ENCODE data around the gene BRICD5.

Gene BRICD5

GRCh38 chr16:2238150-2238837 lies 27.6 kb upstream of the BRICD5 start:
- Histone ChIP-seq H3K4me2 (ENCODE audit: low read length) (no peak overlapping the region), H3K79me2 (no peaks in the 10 kb centered on the region), H2AFZ (no peak overlapping the region), H3K9ac (no peak overlapping the region), H3K27ac (no peak overlapping the region), H3K27me3 (ENCODE audit: control insufficient read depth, insufficient read depth, low read length) (no peaks in the 10 kb centered on the region), H3K4me3 (ENCODE audit: low read depth, low read length) (no peak overlapping the region), H3K4me1 (no peaks in the 10 kb centered on the region), H3K9me3 (ENCODE audit: control insufficient read depth, low read length) (no peaks in the 10 kb centered on the region), H3K36me3 (ENCODE audit: control insufficient read depth, insufficient read depth, low read length) (no peaks in the 10 kb centered on the region)
- no peak for TF ChIP-seq CTCF (IDR thresholded peaks at IDR 0.05)

DNA sequence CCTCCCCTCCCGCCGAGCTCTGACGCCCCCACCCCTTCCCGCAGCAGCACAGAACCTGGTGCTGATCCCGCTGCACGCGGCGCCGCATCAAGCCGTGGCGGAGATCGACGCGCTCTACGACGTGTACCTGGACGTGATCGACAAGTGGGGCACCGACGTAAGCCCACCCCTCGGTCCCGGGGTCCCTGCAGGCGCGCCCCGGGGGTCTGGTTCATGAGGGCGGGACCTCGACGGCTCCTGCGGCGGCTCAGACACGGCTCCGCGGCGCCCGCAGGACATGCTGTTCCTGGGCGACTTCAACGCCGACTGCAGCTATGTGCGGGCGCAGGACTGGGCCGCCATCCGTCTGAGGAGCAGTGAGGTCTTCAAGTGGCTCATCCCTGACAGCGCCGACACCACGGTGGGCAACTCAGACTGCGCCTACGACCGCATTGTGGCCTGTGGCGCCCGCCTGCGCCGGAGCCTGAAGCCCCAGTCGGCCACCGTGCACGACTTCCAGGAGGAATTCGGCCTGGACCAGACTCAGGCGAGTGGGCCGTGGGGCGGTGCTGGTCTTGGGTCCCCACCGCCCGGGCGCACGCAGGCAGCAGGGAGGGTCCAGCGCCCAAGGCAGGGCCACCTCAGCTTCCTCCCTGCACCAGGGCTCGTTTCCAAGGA lies 27.0 kb upstream of the BRICD5 start:
- H3K9ac ChIP-seq, result no peak overlapping the region
- no peak overlapping the region for H3K4me2 ChIP-seq (ENCODE audit: low read length)
- no peak overlapping the region for H2AFZ ChIP-seq
- no peaks in the 10 kb centered on the region for H3K27me3 ChIP-seq (ENCODE audit: control insufficient read depth, insufficient read depth, low read length)
- H3K4me3 ChIP-seq (ENCODE audit: low read depth, low read length), result no peak overlapping the region
- no peaks in the 10 kb centered on the region for H3K36me3 ChIP-seq (ENCODE audit: control insufficient read depth, insufficient read depth, low read length)
- no peaks in the 10 kb centered on the region for H3K4me1 ChIP-seq
- H3K9me3 ChIP-seq (ENCODE audit: control insufficient read depth, low read length), result no peaks in the 10 kb centered on the region
- TF ChIP-seq CTCF (IDR thresholded peaks at IDR 0.05), result no peak
- H3K79me2 ChIP-seq, result no peaks in the 10 kb centered on the region
- H3K27ac ChIP-seq, result no peak overlapping the region

GRCh38 chr16:2237102-2237482 lies 26.4 kb upstream of the BRICD5 start:
- H3K27me3 ChIP-seq (ENCODE audit: control insufficient read depth, insufficient read depth, low read length), result no peaks in the 10 kb centered on the region
- H3K79me2 ChIP-seq, result no peaks in the 10 kb centered on the region
- no peak overlapping the region for H3K27ac ChIP-seq
- no peaks in the 10 kb centered on the region for H3K36me3 ChIP-seq (ENCODE audit: control insufficient read depth, insufficient read depth, low read length)
- no peak for TF ChIP-seq CTCF (IDR thresholded peaks at IDR 0.05)
- no peak overlapping the region for H2AFZ ChIP-seq
- H3K9me3 ChIP-seq (ENCODE audit: control insufficient read depth, low read length), result no peaks in the 10 kb centered on the region
- no peaks in the 10 kb centered on the region for H3K4me1 ChIP-seq
- H3K9ac ChIP-seq, result no peak overlapping the region
- H3K4me3 ChIP-seq (ENCODE audit: low read depth, low read length), result no peak overlapping the region
- H3K4me2 ChIP-seq (ENCODE audit: low read length), result peak overlapping the region; percentile 47

- Histone ChIP-seq H3K9ac (no peak within 1 kb of the TSS), H3K4me3 (ENCODE audit: low read depth, low read length) (no peak within 1 kb of the TSS)
These were observed 25.9 kb upstream of the BRICD5 start, which contains the start of gene DNASE1L2 for GRCh38 chr16:2236337-2237101. DNASE1L2 (plus strand) TSS chr16:2236444; CDS start chr16:2236817, 373 bp downstream.

More at GRCh38 chr16:2236337-2237101, 25.9 kb upstream of the BRICD5 start, which contains the start of gene DNASE1L2:
- Histone ChIP-seq H2AFZ (no peak within 1 kb of the TSS), H3K27me3 (ENCODE audit: control insufficient read depth, insufficient read depth, low read length) (no peaks in the 10 kb centered on the region), H3K4me2 (ENCODE audit: low read length) (peak within 1 kb of the TSS; percentile 47), H3K27ac (no peak within 1 kb of the TSS), H3K4me1 (no peaks in the 10 kb centered on the region), H3K36me3 (ENCODE audit: control insufficient read depth, insufficient read depth, low read length) (no peaks in the 10 kb centered on the region), H3K9me3 (ENCODE audit: control insufficient read depth, low read length) (no peaks in the 10 kb centered on the region), H3K79me2 (no peaks in the 10 kb centered on the region)
- TF ChIP-seq CTCF (IDR thresholded peaks at IDR 0.05), result no peak
